Measurements from ENCODE around the gene BNIP3. TPM values are rescaled to one million over a fixed set of nuclear protein-coding genes. Genes with fewer than 3 reads are reported as not detected.
A peak's percentile ranks its signal among the peaks of the same experiment; 100 is the strongest.
"Not testable (repeated sequence)": the region's sequence is repeated elsewhere in the genome, so short reads cannot be mapped to it uniquely, and the experiment has no call there.

BNIP3 gene
- total RNA-seq, 1 donor from 2014 or later: 21.5 TPM

GRCh38 chr10:131977323-131978096 lies 4.2 kb downstream of the BNIP3 start:
- no peak for DNase-seq (ENCODE audit: low spot score)

DNA sequence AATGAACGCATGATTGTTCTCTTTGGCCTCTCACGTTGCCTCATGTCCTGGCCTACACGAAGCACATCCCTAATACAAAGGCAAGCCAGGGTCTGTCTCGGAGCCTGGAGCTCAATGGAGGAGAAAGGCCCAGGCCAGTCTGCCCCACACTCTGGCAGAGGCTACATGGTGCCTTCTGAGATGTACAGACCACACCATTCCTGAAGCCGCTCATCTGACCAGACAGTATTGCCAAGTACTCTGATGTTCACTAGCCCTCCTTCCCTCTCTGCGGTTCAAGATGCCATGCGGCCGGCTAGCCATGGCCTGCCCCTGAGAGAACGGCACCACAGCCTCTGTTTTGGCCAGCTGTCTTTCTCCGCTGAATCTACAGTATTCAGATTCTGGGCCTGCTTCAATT lies 5.9 kb downstream of the BNIP3 start:
- DNase-seq (ENCODE audit: low spot score): no peak

DNA sequence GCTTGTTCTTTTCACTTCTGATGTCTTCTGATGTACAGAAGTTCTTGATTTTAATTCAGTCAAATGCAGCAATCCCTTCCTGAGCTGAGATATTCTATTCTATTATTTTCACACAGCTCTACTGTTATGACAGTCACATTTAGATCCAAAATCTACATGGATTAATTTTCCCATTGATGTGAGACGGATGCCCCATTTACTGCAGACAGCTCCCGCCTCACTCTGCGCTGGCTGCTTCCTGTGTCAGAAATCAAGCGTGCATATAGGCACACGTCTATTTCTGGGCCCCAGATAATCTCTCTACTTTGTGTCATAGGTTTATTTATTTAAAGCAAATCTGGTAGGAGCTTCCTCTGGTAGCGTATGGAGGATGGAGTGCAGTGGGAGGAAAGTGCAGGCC lies 6.7 kb downstream of the BNIP3 start:
- no peak for DNase-seq (ENCODE audit: low spot score)

DNA sequence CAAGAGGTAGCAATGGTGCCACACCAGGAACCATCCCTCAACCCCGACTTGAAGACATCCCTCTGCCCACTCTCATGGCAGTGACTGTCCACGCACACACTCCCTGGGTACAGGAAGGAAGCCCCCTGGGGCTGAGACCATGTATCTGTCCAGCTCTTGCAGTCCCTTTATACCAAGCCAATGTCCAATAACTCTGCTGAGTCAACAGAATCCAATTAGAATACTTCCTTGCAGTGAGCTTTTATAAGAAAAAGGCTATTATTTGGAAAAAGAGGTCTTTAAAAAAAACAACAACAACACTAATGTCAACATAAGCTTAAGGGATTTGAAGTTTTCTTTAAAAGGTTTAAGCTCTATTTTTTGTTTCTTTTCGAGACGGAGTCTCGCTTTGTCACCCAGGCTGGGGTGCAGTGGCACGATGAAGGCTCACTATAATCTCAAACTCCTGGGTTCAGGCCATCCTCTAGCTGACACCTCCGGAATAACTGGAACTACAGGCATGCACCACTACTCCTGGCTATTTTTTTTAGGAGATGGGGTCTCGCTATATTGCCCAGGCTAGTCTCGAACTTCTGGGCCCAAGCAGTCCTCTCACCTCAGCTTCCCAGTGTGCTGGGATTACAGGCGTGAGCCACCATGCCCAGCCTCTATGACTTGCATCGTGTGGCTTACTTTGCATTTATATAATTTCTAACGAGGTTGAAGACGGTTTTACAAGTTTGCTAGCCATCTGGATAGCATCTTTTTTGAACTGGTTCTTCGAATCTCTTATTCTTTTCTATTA lies 7.5 kb downstream of the BNIP3 start:
- DNase-seq (ENCODE audit: low spot score): no peak

DNA sequence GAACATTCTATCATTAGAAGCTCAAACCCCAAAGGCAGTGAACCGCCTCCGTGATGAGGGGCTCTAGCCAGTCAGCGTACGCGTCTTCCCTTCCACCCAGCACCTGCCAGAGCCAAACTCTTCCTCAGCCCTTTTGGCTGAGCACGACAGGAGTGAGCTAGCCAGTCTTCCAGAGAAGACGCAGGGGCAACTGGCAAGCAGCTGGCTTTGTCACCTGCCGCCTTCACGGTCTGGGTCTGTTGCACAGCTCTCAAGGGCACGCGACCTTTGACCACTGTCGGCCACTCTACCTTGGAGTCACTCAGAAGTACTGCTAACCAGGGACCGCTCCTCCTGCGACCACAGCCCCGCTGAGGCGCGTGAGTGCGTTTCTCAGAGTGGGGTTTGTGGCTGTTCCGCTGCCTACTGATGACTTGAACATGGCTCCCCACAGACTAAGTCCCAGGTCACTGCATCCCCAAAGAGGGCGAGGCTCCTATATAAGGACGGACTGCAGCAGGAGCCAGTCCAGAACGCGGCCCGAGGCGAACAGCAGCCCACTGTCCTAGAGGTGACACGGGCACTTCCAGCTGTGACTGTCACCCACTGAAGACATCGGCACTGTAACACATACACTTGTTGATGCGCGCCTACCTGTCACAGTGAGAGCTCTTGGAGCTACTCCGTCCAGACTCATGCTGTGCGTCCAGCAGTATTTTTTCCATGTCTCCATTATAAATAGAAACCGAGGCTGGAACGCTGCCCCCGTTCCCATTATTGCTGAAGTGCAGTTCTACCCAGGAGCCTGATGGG lies 8.4 kb downstream of the BNIP3 start:
- no peak for DNase-seq (ENCODE audit: low spot score)

DNA sequence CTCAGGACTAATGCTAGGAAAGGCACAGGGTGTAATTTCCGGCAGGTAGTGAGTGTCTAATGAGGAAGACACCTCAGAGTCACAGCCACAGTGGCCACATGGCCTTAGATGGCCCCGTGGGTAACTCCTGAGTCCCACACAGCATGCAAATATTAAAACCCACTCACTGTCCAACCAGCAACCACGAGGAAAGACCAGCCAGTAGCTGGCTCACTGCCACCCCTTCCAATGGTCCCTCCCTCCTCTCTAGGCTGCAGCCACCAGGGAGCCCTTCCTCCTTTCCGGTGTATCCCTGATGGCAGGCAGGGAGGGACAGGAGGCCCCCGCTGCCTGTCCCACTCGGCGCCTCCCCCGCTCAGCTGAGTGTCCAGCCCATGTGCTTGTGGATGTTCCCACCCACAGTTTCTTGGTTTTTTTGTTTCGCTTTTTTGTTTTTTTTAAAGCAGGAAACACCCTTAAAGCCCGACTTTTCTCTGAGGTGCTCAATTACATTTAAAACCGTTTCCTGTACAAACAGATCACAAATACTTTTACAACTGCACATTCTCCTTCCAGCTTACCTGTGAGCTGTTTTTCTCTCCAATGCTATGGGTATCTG lies 9.2 kb downstream of the BNIP3 start:
- peak; percentile 63 for DNase-seq (ENCODE audit: low spot score)

GRCh38 chr10:131971591-131971990 lies 10.1 kb downstream of the BNIP3 start:
- DNase-seq (ENCODE audit: low spot score): no peak

DNA sequence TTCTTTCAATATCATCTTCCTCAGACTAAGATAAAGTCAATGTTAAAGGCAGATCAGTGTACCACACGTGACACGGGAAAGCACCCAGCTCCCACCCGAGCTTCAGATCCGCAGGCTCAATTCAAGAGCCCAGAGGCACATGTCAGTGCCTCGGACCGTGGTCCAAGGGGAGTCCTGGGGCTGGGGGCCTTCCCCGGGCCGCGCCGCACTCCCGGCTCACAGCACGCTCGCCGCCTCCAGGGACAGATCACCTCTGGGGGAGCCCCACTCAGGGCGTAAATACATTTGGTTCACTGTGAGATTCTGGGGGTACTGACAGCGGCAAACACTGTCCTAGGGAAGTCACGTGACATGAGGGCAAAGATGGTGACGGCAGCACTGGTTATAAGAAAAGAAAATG lies 10.8 kb downstream of the BNIP3 start:
- no peak for DNase-seq (ENCODE audit: low spot score)

- no peak for DNase-seq (ENCODE audit: low spot score)
These were observed 12.8 kb downstream of the BNIP3 start for GRCh38 chr10:131968949-131969348.

DNA sequence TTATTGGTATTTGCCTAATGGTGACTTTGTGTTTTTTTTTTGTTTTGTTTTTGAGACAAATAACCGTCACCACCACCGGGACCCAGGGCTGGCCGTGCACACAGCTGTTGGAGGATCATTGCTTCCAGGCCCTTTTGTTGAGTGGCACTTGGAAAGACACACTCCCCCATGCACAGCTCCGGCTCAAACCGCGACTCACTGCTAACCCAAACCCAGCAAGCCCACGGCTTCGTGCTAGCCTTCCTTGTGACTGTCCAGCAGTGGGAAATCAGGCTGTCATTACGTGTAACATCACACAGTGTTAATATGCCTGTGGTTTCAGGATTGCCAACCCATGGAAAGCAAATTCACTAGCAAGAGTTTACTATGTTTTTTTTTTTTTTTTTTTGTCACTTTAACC lies 17.4 kb downstream of the BNIP3 start:
- no peak for DNase-seq (ENCODE audit: low spot score)

- DNase-seq (ENCODE audit: low spot score): no peak
These were observed 17.9 kb downstream of the BNIP3 start for GRCh38 chr10:131963811-131964210.

GRCh38 chr10:131963350-131963749 lies 18.4 kb downstream of the BNIP3 start:
- no peak for DNase-seq (ENCODE audit: low spot score)

DNA sequence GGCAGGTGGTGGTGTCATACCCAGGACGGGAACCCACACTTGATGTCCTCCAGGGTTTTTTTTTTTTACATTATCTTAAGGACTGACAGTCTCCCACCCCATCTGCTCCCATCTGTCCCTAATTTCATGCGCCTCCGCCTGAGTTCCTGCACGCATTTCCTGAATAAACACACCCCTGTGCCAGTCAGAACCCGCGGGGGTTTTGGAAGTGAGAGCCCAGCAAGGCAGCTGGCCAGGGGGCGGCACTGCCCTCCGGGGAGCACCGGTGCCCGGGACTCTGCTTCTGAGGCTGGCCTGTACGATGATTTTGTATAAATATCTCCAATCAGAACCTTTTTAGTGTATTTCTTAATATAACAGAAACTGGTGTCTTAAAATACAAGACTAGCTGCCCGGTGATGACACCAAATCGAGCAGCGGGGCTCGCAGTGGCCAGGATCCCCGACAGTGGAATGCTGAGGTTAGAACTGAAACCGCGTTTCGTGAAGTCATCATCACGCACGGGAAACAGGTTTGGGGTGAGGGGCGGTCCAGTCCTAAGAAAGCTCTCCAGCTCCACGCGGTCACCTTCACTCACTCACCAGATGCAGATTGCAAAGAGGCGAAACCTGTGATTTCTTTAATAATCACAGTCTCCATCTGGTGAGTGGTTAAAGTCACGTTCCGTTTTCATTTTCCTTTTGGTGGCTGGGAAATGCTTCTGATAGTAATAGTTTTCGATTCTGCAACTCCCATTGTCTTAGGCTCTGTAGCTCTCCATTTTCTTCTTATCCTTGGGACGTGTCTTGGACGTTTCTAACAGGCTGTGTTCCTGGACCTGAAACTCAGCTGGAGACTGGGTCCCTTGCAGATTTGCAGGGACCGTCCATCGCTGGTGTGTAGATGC lies 19.7 kb downstream of the BNIP3 start:
- no peak for DNase-seq (ENCODE audit: low spot score)

- no peak for DNase-seq (ENCODE audit: low spot score)
These were observed 20.5 kb downstream of the BNIP3 start for GRCh38 chr10:131961047-131961776.

- DNase-seq (ENCODE audit: low spot score): no peak
These were observed 21.1 kb downstream of the BNIP3 start for GRCh38 chr10:131960631-131961046.

- no peak for DNase-seq (ENCODE audit: low spot score)
These were observed 21.9 kb downstream of the BNIP3 start for GRCh38 chr10:131959841-131960240.

GRCh38 chr10:131955591-131956340 lies 26.0 kb downstream of the BNIP3 start:
- no peak for DNase-seq (ENCODE audit: low spot score)

DNA sequence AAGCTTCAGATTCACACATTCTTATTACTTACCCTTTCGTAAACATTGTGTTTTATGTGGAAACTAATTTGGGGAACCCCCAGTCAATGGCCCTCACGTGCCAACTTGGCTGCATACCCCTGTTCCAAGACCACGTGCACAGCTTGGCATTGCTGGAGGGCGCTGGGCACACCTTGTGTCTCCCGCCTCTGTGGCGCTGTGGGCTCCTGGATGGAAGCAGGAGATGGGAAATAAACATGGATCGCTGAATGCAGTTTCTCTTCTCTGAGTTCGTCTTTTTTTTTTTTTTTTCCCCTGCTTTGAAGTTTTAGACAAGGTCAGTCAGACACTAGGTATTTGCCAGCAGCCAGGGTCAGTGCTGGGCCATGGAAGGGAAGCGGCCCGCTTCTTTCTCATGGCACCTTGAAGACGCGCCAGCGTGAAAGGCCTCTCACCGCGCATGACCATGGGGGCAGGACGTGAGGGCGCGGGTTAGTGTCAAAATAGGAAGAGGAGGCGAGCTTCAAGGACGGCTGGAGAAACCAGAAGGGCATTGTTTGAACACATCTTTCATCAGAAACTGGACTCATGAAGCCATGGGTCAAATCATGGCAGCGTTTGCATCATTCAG lies 27.3 kb downstream of the BNIP3 start:
- DNase-seq (ENCODE audit: low spot score): no peak

DNA sequence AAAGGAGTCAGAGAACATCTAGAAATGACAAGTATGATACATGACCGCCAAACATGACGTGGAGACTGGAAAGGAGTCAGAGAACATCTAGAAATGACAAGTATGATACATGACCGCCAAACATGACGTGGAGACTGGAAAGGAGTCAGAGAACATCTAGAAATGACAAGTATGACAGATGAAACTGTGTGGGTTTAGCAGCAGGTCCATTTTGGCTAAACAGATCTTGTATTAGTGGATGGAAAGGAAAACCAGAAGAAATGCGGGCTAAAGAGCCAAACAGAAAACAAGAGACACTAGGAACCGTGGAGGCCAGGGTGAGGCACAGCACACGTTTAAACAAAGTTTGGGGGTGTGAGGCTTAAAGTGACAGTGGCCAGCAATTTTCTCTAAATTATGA lies 31.8 kb downstream of the BNIP3 start:
- not testable (repeated sequence) for DNase-seq (ENCODE audit: low spot score)
